ENCODE results near the gene CSMD2. TPM values are rescaled to one million over a fixed set of nuclear protein-coding genes. Genes with fewer than 3 reads are reported as not detected.

CSMD2 gene
- total and polyA plus RNA-seq, 2 donors (not counting 1 experiment from before 2014, with no cell fraction given) = 2.2 to 7.6 TPM

GRCh38 chr1:33500547-33500946 lies 664.5 kb downstream of the CSMD2 start:
- H4K20me1 ChIP-seq (ENCODE audit: control insufficient read depth, extremely low read depth, insufficient read depth, low read length) = no peaks in the 10 kb centered on the region
- no peaks in the 10 kb centered on the region for H3K27me3 ChIP-seq (ENCODE audit: control insufficient read depth, insufficient read depth, low read length)
- no peak overlapping the region for H3K9ac ChIP-seq (ENCODE audit: insufficient read depth, low read length)
- H3K27ac ChIP-seq (ENCODE audit: insufficient read depth, low read length) = no peak overlapping the region
- H3K4me2 ChIP-seq (ENCODE audit: extremely low read depth, insufficient read depth, low read length) = no peak overlapping the region
- no peaks in the 10 kb centered on the region for H3K79me2 ChIP-seq (ENCODE audit: control insufficient read depth, insufficient read depth, low read length)
- H3K4me3 ChIP-seq (replicated peaks in 1 of 4; ENCODE audit: control extremely low read depth in 1 of 4, insufficient read depth in 1 of 4, low read depth in 3 of 4, low read length in 4 of 4) = no peak overlapping the region
- H3K4me1 ChIP-seq (ENCODE audit: control insufficient read depth, extremely low read depth, insufficient read depth, low read length) = no peaks in the 10 kb centered on the region
- no peak overlapping the region for H2AFZ ChIP-seq (ENCODE audit: low read length)
- no peaks in the 10 kb centered on the region for H3K36me3 ChIP-seq (ENCODE audit: control insufficient read depth, insufficient read depth, low read length)
- TF ChIP-seq CTCF (conservative IDR thresholded peaks at IDR 0.05 in 1 of 2, IDR thresholded peaks at IDR 0.05 in 1 of 2; ENCODE audit: low read depth in 1 of 2, low read length in 2 of 2) = peak in 1 of 2 donors; percentile 33
- no peak for TF ChIP-seq EZH2 (IDR thresholded peaks at IDR 0.05; ENCODE audit: low read length, missing control alignments)
- DNase-seq (ENCODE audit: low read depth in 2 of 2) = no peak
- peaks cover 2% of the 10 kb centered on the region for H3K9me3 ChIP-seq (ENCODE audit: control insufficient read depth, insufficient read depth, low read depth, low read length)

- Histone ChIP-seq H3K36me3 (ENCODE audit: control insufficient read depth, insufficient read depth, low read length) (peaks cover 2% of the 10 kb centered on the region), H3K4me2 (ENCODE audit: extremely low read depth, insufficient read depth, low read length) (no peak overlapping the region), H3K27me3 (ENCODE audit: control insufficient read depth, insufficient read depth, low read length) (no peaks in the 10 kb centered on the region), H3K9ac (ENCODE audit: insufficient read depth, low read length) (no peak overlapping the region), H3K4me3 (replicated peaks in 1 of 4; ENCODE audit: control extremely low read depth in 1 of 4, insufficient read depth in 1 of 4, low read depth in 3 of 4, low read length in 4 of 4) (no peak overlapping the region), H4K20me1 (ENCODE audit: control insufficient read depth, extremely low read depth, insufficient read depth, low read length) (no peaks in the 10 kb centered on the region), H3K79me2 (ENCODE audit: control insufficient read depth, insufficient read depth, low read length) (no peaks in the 10 kb centered on the region), H2AFZ (ENCODE audit: low read length) (no peak overlapping the region), H3K9me3 (ENCODE audit: control insufficient read depth, insufficient read depth, low read depth, low read length) (peaks cover 9% of the 10 kb centered on the region), H3K4me1 (ENCODE audit: control insufficient read depth, extremely low read depth, insufficient read depth, low read length) (no peaks in the 10 kb centered on the region), H3K27ac (ENCODE audit: insufficient read depth, low read length) (no peak overlapping the region)
- no peak for TF ChIP-seq EZH2 (IDR thresholded peaks at IDR 0.05; ENCODE audit: low read length, missing control alignments)
- no peak for TF ChIP-seq CTCF (conservative IDR thresholded peaks at IDR 0.05 in 1 of 2, IDR thresholded peaks at IDR 0.05 in 1 of 2; ENCODE audit: low read depth in 1 of 2, low read length in 2 of 2)
- DNase-seq (ENCODE audit: low read depth in 2 of 2) = no peak
Measured at GRCh38 chr1:33497410-33497809, 667.6 kb downstream of the CSMD2 start.

GRCh38 chr1:33494929-33495328 lies 670.1 kb downstream of the CSMD2 start:
- peak in 1 of 2 donors; percentile 31 for DNase-seq (ENCODE audit: low read depth in 2 of 2)
- H3K36me3 ChIP-seq (ENCODE audit: control insufficient read depth, insufficient read depth, low read length) = peaks cover 2% of the 10 kb centered on the region

More at GRCh38 chr1:33494929-33495328, 670.1 kb downstream of the CSMD2 start:
- TF ChIP-seq EZH2 (IDR thresholded peaks at IDR 0.05; ENCODE audit: low read length, missing control alignments) (no peak), CTCF (conservative IDR thresholded peaks at IDR 0.05 in 1 of 2, IDR thresholded peaks at IDR 0.05 in 1 of 2; ENCODE audit: low read depth in 1 of 2, low read length in 2 of 2) (no peak)
- H2AFZ ChIP-seq (ENCODE audit: low read length) = no peak overlapping the region
- H4K20me1 ChIP-seq (ENCODE audit: control insufficient read depth, extremely low read depth, insufficient read depth, low read length) = no peaks in the 10 kb centered on the region
- H3K4me3 ChIP-seq (replicated peaks in 1 of 4; ENCODE audit: control extremely low read depth in 1 of 4, insufficient read depth in 1 of 4, low read depth in 3 of 4, low read length in 4 of 4) = no peak overlapping the region
- H3K27me3 ChIP-seq (ENCODE audit: control insufficient read depth, insufficient read depth, low read length) = no peaks in the 10 kb centered on the region
- H3K4me2 ChIP-seq (ENCODE audit: extremely low read depth, insufficient read depth, low read length) = no peak overlapping the region
- H3K27ac ChIP-seq (ENCODE audit: insufficient read depth, low read length) = no peak overlapping the region
- H3K4me1 ChIP-seq (ENCODE audit: control insufficient read depth, extremely low read depth, insufficient read depth, low read length) = no peaks in the 10 kb centered on the region
- no peaks in the 10 kb centered on the region for H3K79me2 ChIP-seq (ENCODE audit: control insufficient read depth, insufficient read depth, low read length)
- H3K9ac ChIP-seq (ENCODE audit: insufficient read depth, low read length) = no peak overlapping the region
- H3K9me3 ChIP-seq (ENCODE audit: control insufficient read depth, insufficient read depth, low read depth, low read length) = peaks cover 9% of the 10 kb centered on the region
